LNCaP clone FGC (cell line): Measurements from ENCODE around the gene NDEL1.
A peak's percentile ranks its signal among the peaks of the same experiment; 100 is the strongest.

ENCODE experiments used
- DNase-seq: peaks from one replicate; pipeline ENCODE4 v3.0.0-alpha.2; 2011; ENCODE audit warnings: low read depth
- H3K4me3 ChIP-seq: 2 replicates; pipeline ENCODE4 v1.5.1; 2011; ENCODE audit warnings: mild to moderate bottlenecking, low read depth, low read length, control low read depth
- CTCF ChIP-seq: IDR thresholded peaks from 2 replicates; pipeline ENCODE4 v1.5.1; 2012; ENCODE audit warnings: mild to moderate bottlenecking; ENCODE audit not compliant: control insufficient read depth, insufficient read depth; ENCODE audit errors: extremely low read depth

The NDEL1 gene

GRCh38 chr17:8435245-8436168 is at the start of gene NDEL1:
NDEL1 (plus strand) TSS chr17:8435884; CDS start chr17:8444272, 8,388 bp downstream.
- TF ChIP-seq CTCF: no peak
- peak; percentile 86 for DNase-seq
- H3K4me3 ChIP-seq: peak within 1 kb of the TSS; percentile 89

- H3K4me3 ChIP-seq: no peak overlapping the region
- no peak for TF ChIP-seq CTCF
- DNase-seq: no peak
These were observed 48.8 kb upstream of the NDEL1 start for GRCh38 chr17:8386841-8387240.

- H3K4me3 ChIP-seq: no peak overlapping the region
- no peak for DNase-seq
- TF ChIP-seq CTCF: no peak
These were observed 47.6 kb upstream of the NDEL1 start for GRCh38 chr17:8387914-8388651.

- no peak for DNase-seq
- no peak overlapping the region for H3K4me3 ChIP-seq
- TF ChIP-seq CTCF: no peak
These were observed 44.0 kb upstream of the NDEL1 start for GRCh38 chr17:8391711-8392110.

- DNase-seq: no peak
- no peak for TF ChIP-seq CTCF
- H3K4me3 ChIP-seq: no peak overlapping the region
These were observed 43.4 kb upstream of the NDEL1 start for GRCh38 chr17:8392274-8392673.

- no peak overlapping the region for H3K4me3 ChIP-seq
- no peak for TF ChIP-seq CTCF
- DNase-seq: no peak
These were observed 42.8 kb upstream of the NDEL1 start for GRCh38 chr17:8392674-8393469.
